Measurements from ENCODE around the gene CASP8AP2. TPM values are rescaled to one million over a fixed set of nuclear protein-coding genes. Genes with fewer than 3 reads are reported as not detected.
"Not testable (repeated sequence)": the region's sequence is repeated elsewhere in the genome, so short reads cannot be mapped to it uniquely, and the experiment has no call there.

The CASP8AP2 gene
- total RNA-seq, 4 donors from 2014 or later, result 7.8 to 14.2 (median 11.6) TPM

DNA sequence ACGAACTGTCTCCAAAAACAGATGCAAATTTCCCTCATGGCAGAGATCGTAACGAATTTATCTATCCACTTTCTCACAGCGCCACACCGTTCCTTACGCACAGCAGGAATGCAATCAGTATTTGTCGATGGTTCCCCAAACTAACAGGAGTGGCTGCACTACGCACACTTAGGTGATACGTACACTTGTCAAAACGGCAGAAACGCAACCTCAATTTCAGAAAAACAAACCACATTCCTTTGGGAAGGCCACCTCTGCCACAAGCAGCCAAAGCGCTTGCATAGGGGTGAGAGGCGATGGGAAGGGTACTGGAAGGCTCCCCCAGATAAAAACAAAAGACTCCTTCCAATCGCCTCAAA, 10.7 kb upstream of the CASP8AP2 start:
- no peaks in the 10 kb centered on the region for H3K9me3 ChIP-seq
- H3K27me3 ChIP-seq, result no peaks in the 10 kb centered on the region
- in situ Hi-C loops (cut with MboI; ENCODE audit: low sequenced_read_pairs in 4 of 4) (no loop called here), intact Hi-C loops (cut with DNase I; ENCODE audit: low total_unique reads) (loop anchor here (1.0 to 2.0 kb wide), 2 partner anchors 10 to 180 kb away; partner anchors contain the start of genes CASP8AP2 and LYRM2)
- H3K4me3 ChIP-seq, result peak overlapping the region; percentile 72 to 99 (median 94)
- peak overlapping the region; percentile 88 to 99 (median 94) for H3K27ac ChIP-seq
- H3K4me1 ChIP-seq, result peaks cover 11 to 25% of the 10 kb centered on the region in 2 donors
- DNase-seq, result no peak
- peak; percentile 18 to 30 for ATAC-seq
- TF ChIP-seq, protein P1, sequence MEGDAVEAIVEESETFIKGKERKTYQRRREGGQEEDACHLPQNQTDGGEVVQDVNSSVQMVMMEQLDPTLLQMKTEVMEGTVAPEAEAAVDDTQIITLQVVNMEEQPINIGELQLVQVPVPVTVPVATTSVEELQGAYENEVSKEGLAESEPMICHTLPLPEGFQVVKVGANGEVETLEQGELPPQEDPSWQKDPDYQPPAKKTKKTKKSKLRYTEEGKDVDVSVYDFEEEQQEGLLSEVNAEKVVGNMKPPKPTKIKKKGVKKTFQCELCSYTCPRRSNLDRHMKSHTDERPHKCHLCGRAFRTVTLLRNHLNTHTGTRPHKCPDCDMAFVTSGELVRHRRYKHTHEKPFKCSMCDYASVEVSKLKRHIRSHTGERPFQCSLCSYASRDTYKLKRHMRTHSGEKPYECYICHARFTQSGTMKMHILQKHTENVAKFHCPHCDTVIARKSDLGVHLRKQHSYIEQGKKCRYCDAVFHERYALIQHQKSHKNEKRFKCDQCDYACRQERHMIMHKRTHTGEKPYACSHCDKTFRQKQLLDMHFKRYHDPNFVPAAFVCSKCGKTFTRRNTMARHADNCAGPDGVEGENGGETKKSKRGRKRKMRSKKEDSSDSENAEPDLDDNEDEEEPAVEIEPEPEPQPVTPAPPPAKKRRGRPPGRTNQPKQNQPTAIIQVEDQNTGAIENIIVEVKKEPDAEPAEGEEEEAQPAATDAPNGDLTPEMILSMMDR (IDR thresholded peaks at IDR 0.05 in 4 of 5, conservative IDR thresholded peaks at IDR 0.05 in 1 of 5), result no peak
- TF ChIP-seq POLR2A (IDR thresholded peaks at IDR 0.05), result no peak
- H3K36me3 ChIP-seq, result no peaks in the 10 kb centered on the region

DNA sequence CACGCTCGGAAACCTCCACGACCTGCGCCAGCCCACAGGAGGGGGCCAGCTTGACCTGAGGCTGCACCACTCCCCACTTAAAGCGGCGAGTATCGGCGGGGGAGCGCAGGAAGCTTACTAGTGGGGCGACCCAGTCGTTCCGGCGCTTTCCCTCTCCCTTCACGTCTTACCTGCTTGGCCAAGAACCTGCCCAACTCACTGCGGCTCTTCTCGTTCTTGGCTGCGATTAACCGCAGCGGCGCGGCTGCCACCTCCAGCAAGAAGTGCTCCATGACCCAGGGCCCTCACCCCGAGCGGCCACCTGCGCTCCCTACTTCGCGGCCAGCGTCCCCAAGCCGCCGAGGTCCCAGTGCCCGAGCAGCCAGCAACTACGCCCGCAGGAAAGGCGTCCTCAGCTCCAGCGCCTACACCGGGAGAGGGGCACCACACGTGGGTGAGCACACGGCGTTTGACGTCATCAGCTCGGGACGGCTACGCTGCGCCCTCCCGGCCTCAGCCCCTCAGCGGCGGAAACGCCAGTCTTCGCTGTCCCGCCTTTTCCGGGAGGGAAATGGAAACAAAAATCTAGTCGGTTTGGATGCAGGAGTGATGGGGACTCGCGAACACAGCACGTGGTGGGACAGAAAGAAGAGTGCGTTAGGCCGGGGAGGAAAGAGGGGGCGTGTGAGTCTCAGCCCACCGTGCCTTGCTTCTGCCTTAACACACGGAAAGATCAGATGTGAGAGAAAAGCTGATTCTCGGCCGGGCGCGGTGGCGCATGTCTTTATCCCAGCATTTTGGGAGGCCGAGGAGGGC, 10.1 kb upstream of the CASP8AP2 start, which contains the start of gene MDN1:
Gene MDN1 (minus strand): TSS at position 459 of the 795 bp plus-strand sequence. CDS start 187 bp downstream, at position 272.
- Histone ChIP-seq H3K27me3 (no peaks in the 10 kb centered on the region), H3K36me3 (no peaks in the 10 kb centered on the region), H3K4me3 (peak within 1 kb of the TSS; percentile 72 to 99 (median 94)), H3K9me3 (no peaks in the 10 kb centered on the region), H3K4me1 (peaks cover 11 to 23% of the 10 kb centered on the region in 2 donors), H3K27ac (peak within 1 kb of the TSS; percentile 88 to 99 (median 94))
- in situ Hi-C loops (cut with MboI; ENCODE audit: low sequenced_read_pairs in 4 of 4), result no loop called here
- TF ChIP-seq POLR2A (IDR thresholded peaks at IDR 0.05), result peak; percentile 80
- TF ChIP-seq, protein P1 (IDR thresholded peaks at IDR 0.05 in 4 of 5, conservative IDR thresholded peaks at IDR 0.05 in 1 of 5), result no peak
- DNase-seq (peak; percentile 87 to 88), ATAC-seq (peak; percentile 97 to 99)
- intact Hi-C loops (cut with DNase I; ENCODE audit: low total_unique reads), result loop anchor here (1.0 to 2.0 kb wide), 2 partner anchors 10 to 181 kb away; partner anchors contain the start of genes CASP8AP2 and LYRM2

DNA sequence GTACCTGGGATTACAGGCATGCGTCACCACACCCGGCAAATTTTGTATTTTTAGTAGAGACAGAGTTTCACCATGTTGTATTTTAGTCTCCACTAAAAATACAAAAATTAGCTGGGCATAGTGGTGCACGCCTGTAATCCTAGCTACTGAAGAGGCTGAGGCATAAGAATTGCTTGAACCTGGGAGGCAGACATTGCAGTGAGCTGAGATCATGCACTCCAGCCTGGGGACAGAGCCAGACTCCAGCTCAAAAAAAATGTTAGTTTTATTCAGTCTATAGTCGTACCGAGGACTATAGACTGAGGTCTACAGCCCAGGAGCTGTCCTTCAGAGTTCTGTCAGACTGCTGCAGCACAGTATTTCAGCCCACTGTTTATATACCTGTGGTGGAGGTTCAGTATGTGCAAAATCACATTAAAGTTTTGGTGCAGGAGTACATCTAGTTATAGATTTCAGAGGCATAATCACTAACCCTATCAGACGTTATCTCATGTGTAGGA, 3.6 kb upstream of the CASP8AP2 start:
- Histone ChIP-seq H3K27ac (no peak overlapping the region), H3K9me3 (no peaks in the 10 kb centered on the region), H3K27me3 (no peaks in the 10 kb centered on the region), H3K4me1 (peaks cover 11 to 17% of the 10 kb centered on the region in 2 donors), H3K36me3 (peaks cover 0 to under 1% of the 10 kb centered on the region in 2 donors), H3K4me3 (no peak overlapping the region)
- TF ChIP-seq POLR2A (IDR thresholded peaks at IDR 0.05), result no peak
- TF ChIP-seq, protein P1 (IDR thresholded peaks at IDR 0.05 in 4 of 5, conservative IDR thresholded peaks at IDR 0.05 in 1 of 5), result no peak
- in situ Hi-C loops (cut with MboI; ENCODE audit: low sequenced_read_pairs in 4 of 4), result no loop called here
- ATAC-seq, result no peak
- DNase-seq, result no peak
- intact Hi-C loops (cut with DNase I; ENCODE audit: low total_unique reads), result loop anchor here (5.0 kb wide), 1 partner anchor 471 kb away; the partner anchor contains the start of gene BACH2

DNA sequence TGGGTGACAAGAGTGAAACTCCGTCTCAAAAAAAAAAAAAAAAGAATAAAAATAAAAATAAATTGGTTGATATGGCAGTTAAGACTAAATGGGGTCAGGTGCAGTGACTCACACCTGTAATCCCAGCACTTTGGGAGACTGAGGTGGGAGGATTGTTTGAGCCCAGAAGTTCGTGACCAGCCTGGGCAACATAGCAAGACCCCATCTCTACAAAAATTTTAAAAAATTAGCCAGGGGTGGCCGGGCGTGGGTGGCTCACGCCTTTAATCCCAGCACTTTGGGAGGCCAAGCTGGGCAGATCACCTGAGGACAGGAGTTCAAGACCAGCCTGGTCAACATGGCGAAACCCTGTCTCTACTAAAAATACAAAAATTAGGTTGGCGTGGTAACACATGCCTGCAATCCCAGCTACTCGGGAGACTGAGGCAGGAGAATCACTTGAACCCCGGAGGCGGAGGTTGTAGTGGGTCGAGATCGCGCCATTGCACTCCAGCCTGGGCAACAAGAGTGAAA, 1.1 kb upstream of the CASP8AP2 start:
- H3K27me3 ChIP-seq; ATAC-seq; in situ Hi-C loops (cut with MboI; ENCODE audit: low sequenced_read_pairs in 4 of 4); H3K9me3 ChIP-seq; DNase-seq: not testable (repeated sequence)
- intact Hi-C loops (cut with DNase I; ENCODE audit: low total_unique reads), result loop anchor here (5.0 kb wide), 1 partner anchor 469 kb away; the partner anchor contains the start of gene BACH2
- Histone ChIP-seq H3K4me3 (peak overlapping the region; percentile 56 to 98 (median 88)), H3K36me3 (peaks cover 0 to 23% of the 10 kb centered on the region in 2 donors), H3K27ac (peak overlapping the region; percentile 81 to 89 (median 84)), H3K4me1 (peaks cover 11 to 18% of the 10 kb centered on the region in 2 donors)
